IMR-90 (cell line): ENCODE measurements around the gene EXOC6B. TPM values are rescaled to one million over a fixed set of nuclear protein-coding genes. Genes with fewer than 3 reads are reported as not detected.

Experiments used
- ATAC-seq: fragments of 200-7000 bp; cut with Tn5 transposase; 2 replicates; pipeline ENCODE4 v1.9.1; 2020; ENCODE audit warnings: low read depth, mild to moderate bottlenecking, moderate library complexity
- BruUV-seq: library from RNA; stranded (reverse); fragments of 400-500 nt; replicated peaks from 2 replicates; lab custom pipeline; 2021; lab: Mats Ljungman, UMichigan
- CTCF ChIA-PET: fragments of 300-600 bp; formaldehyde crosslinking; extraction: SDS; loops from one replicate; lab custom pipeline; 2021; ENCODE audit warnings: antibody characterized with exemption; lab: Yijun Ruan, JAX
- POLR2A ChIA-PET: fragments of 300-600 bp; sonication (Branson Sonifier 250); formaldehyde crosslinking; loops from one replicate; lab custom pipeline; 2022; ENCODE audit warnings: antibody characterized with exemption; ENCODE audit not compliant: unreplicated experiment; lab: Charles Lee
- DNase-seq: peaks from one replicate; pipeline ENCODE4 v3.0.0; 2013
- H2AFZ ChIP-seq: replicated peaks from 2 replicates; pipeline ENCODE3; 2013; ENCODE audit warnings: low read length, mild to moderate bottlenecking; ENCODE audit not compliant: poor library complexity
- H2AK5ac ChIP-seq: 2 replicates; pipeline ENCODE4 v1.6.1; 2013; ENCODE audit warnings: low read depth, low read length, inconsistent platforms
- H2AK9ac ChIP-seq: replicated peaks from 2 replicates; pipeline ENCODE3; 2013; ENCODE audit warnings: mild to moderate bottlenecking, low read depth, low read length, moderate library complexity; ENCODE audit not compliant: poor library complexity
- H2BK120ac ChIP-seq: 2 replicates; pipeline ENCODE4 v1.6.1; 2013; ENCODE audit warnings: low read depth, low read length, inconsistent platforms
- H2BK15ac ChIP-seq: 3 replicates; pipeline ENCODE4 v1.6.1; 2013; ENCODE audit warnings: low read depth, low read length, inconsistent platforms
- H2BK20ac ChIP-seq: 2 replicates; pipeline ENCODE4 v1.6.1; 2013; ENCODE audit warnings: low read depth, mild to moderate bottlenecking, inconsistent platforms, low read length, moderate library complexity
- H2BK5ac ChIP-seq: 2 replicates; pipeline ENCODE4 v1.6.1; 2013; ENCODE audit warnings: mild to moderate bottlenecking, low read depth, low read length, inconsistent platforms; ENCODE audit not compliant: poor library complexity, severe bottlenecking
- H3K14ac ChIP-seq: replicated peaks from 2 replicates; pipeline ENCODE4 v1.6.1; 2013; ENCODE audit warnings: low read depth, low read length, inconsistent platforms
- H3K18ac ChIP-seq: 2 replicates; pipeline ENCODE4 v1.6.1; 2013; ENCODE audit warnings: low read depth, low read length, control low read depth
- H3K23ac ChIP-seq: 2 replicates; pipeline ENCODE4 v1.6.1; 2013; ENCODE audit warnings: low read depth, low read length, inconsistent platforms
- H3K27ac ChIP-seq: 2 replicates; pipeline ENCODE4 v1.5.1; 2013; ENCODE audit warnings: mild to moderate bottlenecking, control low read depth, low read length; ENCODE audit not compliant: insufficient read depth
- H3K27me3 ChIP-seq: 2 replicates; pipeline ENCODE4 v1.6.1; 2013; ENCODE audit warnings: low read length; ENCODE audit not compliant: control insufficient read depth, insufficient read depth
- H3K36me3 ChIP-seq: 2 replicates; pipeline ENCODE4 v1.6.1; 2013; ENCODE audit warnings: low read length, mixed read lengths; ENCODE audit not compliant: control insufficient read depth, insufficient read depth
- H3K4ac ChIP-seq: 2 replicates; pipeline ENCODE4 v1.6.1; 2013; ENCODE audit warnings: low read depth, low read length, inconsistent platforms
- H3K4me1 ChIP-seq: 2 replicates; pipeline ENCODE4 v1.6.1; 2013; ENCODE audit warnings: low read length, mixed read lengths; ENCODE audit not compliant: control insufficient read depth, insufficient read depth
- H3K4me2 ChIP-seq: 2 replicates; pipeline ENCODE4 v1.6.1; 2013; ENCODE audit warnings: low read depth, mild to moderate bottlenecking, control low read depth, low read length, moderate library complexity
- H3K4me3 ChIP-seq: 2 replicates; pipeline ENCODE4 v1.5.1; 2013; ENCODE audit warnings: low read depth, mild to moderate bottlenecking, control low read depth, low read length, moderate library complexity; ENCODE audit not compliant: insufficient read depth
- H3K56ac ChIP-seq: 2 replicates; pipeline ENCODE4 v1.6.1; 2013; ENCODE audit warnings: low read length, inconsistent platforms; ENCODE audit not compliant: insufficient read depth; ENCODE audit errors: extremely low read depth
- H3K79me1 ChIP-seq, 2 experiments: 2 replicates each; pipeline ENCODE4 v1.6.1; 2013; ENCODE audit warnings: low read length in 2 of 2, inconsistent platforms in 1 of 2, low read depth in 1 of 2
- H3K9ac ChIP-seq: 2 replicates; pipeline ENCODE4 v1.6.1; 2013; ENCODE audit warnings: low read depth, low read length, control low read depth
- H3K9me1 ChIP-seq: 2 replicates; pipeline ENCODE4 v1.6.1; 2013; ENCODE audit warnings: low read length, inconsistent platforms; ENCODE audit not compliant: insufficient read depth
- H3K9me3 ChIP-seq: 2 replicates; pipeline ENCODE4 v1.6.1; 2013; ENCODE audit warnings: low read length; ENCODE audit not compliant: control insufficient read depth, insufficient read depth
- H4K20me1 ChIP-seq: 2 replicates; pipeline ENCODE4 v1.6.1; 2013; ENCODE audit warnings: low read length, inconsistent platforms; ENCODE audit not compliant: insufficient read depth
- H4K5ac ChIP-seq: 2 replicates; pipeline ENCODE4 v1.6.1; 2013; ENCODE audit warnings: mild to moderate bottlenecking, low read depth, low read length, control low read depth
- H4K8ac ChIP-seq, 2 experiments: 2 replicates each; pipeline ENCODE4 v1.6.1; 2013; ENCODE audit warnings: low read depth in 2 of 2, low read length in 2 of 2, control low read depth in 1 of 2, inconsistent platforms in 1 of 2
- H4K91ac ChIP-seq: 2 replicates; pipeline ENCODE4 v1.6.1; 2013; ENCODE audit warnings: low read depth, low read length, inconsistent platforms; ENCODE audit not compliant: insufficient read depth
- BHLHE40 ChIP-seq: fragments of 150-350 bp; IDR thresholded peaks from 2 replicates; pipeline ENCODE4 v1.6.1; 2016; ENCODE audit warnings: mild to moderate bottlenecking, low read depth, low read length
- CEBPB ChIP-seq: IDR thresholded peaks from 2 replicates; pipeline ENCODE4 v1.6.1; 2012; ENCODE audit warnings: low read depth, low read length, improper control_type of control experiment
- CHD1 ChIP-seq: IDR thresholded peaks from 2 replicates; pipeline ENCODE4 v1.6.1; 2012; ENCODE audit warnings: low read depth, low read length, improper control_type of control experiment
- FOS ChIP-seq: fragments of 150-350 bp; IDR thresholded peaks from 2 replicates; pipeline ENCODE4 v1.6.1; 2016; ENCODE audit warnings: low read depth, low read length
- MAZ ChIP-seq: IDR thresholded peaks from 2 replicates; pipeline ENCODE4 v1.6.1; 2012; ENCODE audit warnings: low read depth, mild to moderate bottlenecking, low read length, improper control_type of control experiment, moderate library complexity, borderline replicate concordance
- MXI1 ChIP-seq: IDR thresholded peaks from 2 replicates; pipeline ENCODE4 v1.6.1; 2012; ENCODE audit warnings: low read depth, mild to moderate bottlenecking, low read length, moderate library complexity, borderline replicate concordance
- NFE2L2 ChIP-seq: fragments of 150-350 bp; IDR thresholded peaks from 2 replicates; pipeline ENCODE4 v1.6.1; 2016; ENCODE audit warnings: low read depth, mild to moderate bottlenecking, low read length
- POLR2A ChIP-seq: IDR thresholded peaks from 2 replicates; pipeline ENCODE4 v1.6.1; 2012; ENCODE audit warnings: mild to moderate bottlenecking, low read depth, low read length
- RAD21 ChIP-seq: IDR thresholded peaks from 2 replicates; pipeline ENCODE4 v1.6.1; 2012; ENCODE audit warnings: low read length, improper control_type of control experiment
- RCOR1 ChIP-seq: IDR thresholded peaks from 2 replicates; pipeline ENCODE4 v1.6.1; 2012; ENCODE audit warnings: mild to moderate bottlenecking, low read length, improper control_type of control experiment; ENCODE audit not compliant: insufficient replicate concordance
- RFX5 ChIP-seq: IDR thresholded peaks from 2 replicates; pipeline ENCODE4 v1.8.0; 2012; ENCODE audit warnings: low read depth, mild to moderate bottlenecking, low read length, moderate library complexity
- SMC3 ChIP-seq: fragments of 150-350 bp; IDR thresholded peaks from 2 replicates; pipeline ENCODE4 v1.6.1; 2016; ENCODE audit warnings: low read depth, mild to moderate bottlenecking, antibody characterized with exemption, low read length, moderate library complexity
- WGBS, 2 experiments: methylation state at CpG; one replicate each; pipeline versions ENCODE4 v1.1.5 to v1.1.7; 2013; ENCODE audit warnings: missing lambda C conversion rate in 2 of 2; ENCODE audit not compliant: insufficient read length in 1 of 2; ENCODE audit errors: extremely low coverage in 2 of 2; 5-methylcytosine and 5-hydroxymethylcytosine counted together
- dilution Hi-C: fragments of 300-500 bp; cut with HindIII; formaldehyde crosslinking; loops from one replicate; pipeline ENCODE4 v1.14.3; 2018; ENCODE audit warnings: low sequenced_read_pairs; ENCODE audit not compliant: unreplicated experiment
- in situ Hi-C: fragments of 300-500 bp; cut with MboI; formaldehyde crosslinking; loops from 3 replicates; pipeline ENCODE4 v1.14.3; 2019; ENCODE audit warnings: low sequenced_read_pairs, inconsistent platforms, mixed read lengths
- intact Hi-C: fragments of 100-400 bp; cut with micrococcal nuclease; formaldehyde crosslinking; loops from 2 replicates; pipeline ENCODE4 v1.10.0; 2022
- polyA plus RNA-seq, 3 experiments: library from polyadenylated mRNA; depleted of rRNA; stranded (reverse); fragments of >200 nt; gene quantifications; 2 replicates each; pipeline ENCODE4 v1.2.3, GENCODE V29; 2012; ENCODE audit warnings: low replicate concordance in 1 of 3
- total RNA-seq: library from RNA; depleted of rRNA; stranded (reverse); fragments of >200 nt; gene quantifications from 2 replicates; pipeline ENCODE4 v1.2.3, GENCODE V29; 2012
- TF ChIP-seq, protein P1 (sequence below): conservative IDR thresholded peaks from 2 replicates; pipeline ENCODE4 v1.5.1; 2012; ENCODE audit warnings: mild to moderate bottlenecking, low read depth, low read length, improper control_type of control experiment
- TF ChIP-seq, protein P2 (sequence below): fragments of 150-350 bp; IDR thresholded peaks from 2 replicates; pipeline ENCODE4 v1.6.1; 2016; ENCODE audit warnings: low read depth, mild to moderate bottlenecking, low read length, moderate library complexity, borderline replicate concordance
- TF ChIP-seq, protein P3 (sequence below): fragments of 150-350 bp; IDR thresholded peaks from 2 replicates; pipeline ENCODE4 v1.6.1; 2017; ENCODE audit warnings: mild to moderate bottlenecking, antibody characterized with exemption, low read length, low read depth

Gene EXOC6B
- total and polyA plus RNA-seq, 2 of the 4 experiments (the other 2 are of a cell fraction): 10.2 to 29.4 TPM

DNA sequence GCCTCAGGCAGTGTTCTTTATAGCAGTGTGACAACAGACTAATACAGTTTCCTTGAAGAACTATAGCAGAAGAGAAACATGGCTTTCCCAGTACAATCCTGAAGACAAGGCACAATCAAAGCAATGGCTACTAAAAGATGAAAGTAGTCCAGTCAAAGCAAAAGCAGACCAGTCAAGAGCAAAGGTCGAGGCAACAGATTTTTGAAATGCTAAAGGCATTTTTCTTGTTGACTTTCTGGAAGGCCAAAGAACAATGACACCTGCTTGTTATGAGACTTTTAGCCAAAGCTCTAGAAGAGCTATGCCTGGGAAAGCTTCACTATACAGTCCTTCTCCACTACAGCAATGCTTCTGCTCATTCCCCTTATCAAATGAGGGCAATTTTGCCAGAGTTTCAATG lies 269.9 kb downstream of the EXOC6B start:
- no peak for ATAC-seq
- CTCF ChIA-PET: no interaction called here

More for the DNA sequence above, 269.9 kb downstream of the EXOC6B start:
- H2BK15ac ChIP-seq: no peak overlapping the region
- H4K91ac ChIP-seq: no peak overlapping the region
- H3K4me2 ChIP-seq: no peak overlapping the region
- H4K5ac ChIP-seq: no peak overlapping the region
- H3K4ac ChIP-seq: no peak overlapping the region
- no peak overlapping the region for H2AK9ac ChIP-seq
- no peak overlapping the region for H3K27ac ChIP-seq
- no TSS peak for BruUV-seq
- no peak overlapping the region for H3K4me3 ChIP-seq
- no peak overlapping the region for H3K56ac ChIP-seq
- no peaks in the 10 kb centered on the region for H3K9me1 ChIP-seq
- H3K18ac ChIP-seq: no peak overlapping the region
- H3K9ac ChIP-seq: no peak overlapping the region
- H3K4me1 ChIP-seq: no peaks in the 10 kb centered on the region
- no peak for DNase-seq
- no peak overlapping the region for H2AK5ac ChIP-seq
- dilution Hi-C loops: no loop called here
- 0 out of 2 replicates have a peak, but pooled peaks cover 2% of the 10 kb centered on the region for H3K9me3 ChIP-seq
- no peaks in the 10 kb centered on the region for H4K20me1 ChIP-seq
- intact Hi-C loops: no loop called here
- H2BK5ac ChIP-seq: no peak overlapping the region
- no peak overlapping the region for H4K8ac ChIP-seq
- TF ChIP-seq RFX5: no peak
- TF ChIP-seq RCOR1: no peak
- TF ChIP-seq, protein P1, sequence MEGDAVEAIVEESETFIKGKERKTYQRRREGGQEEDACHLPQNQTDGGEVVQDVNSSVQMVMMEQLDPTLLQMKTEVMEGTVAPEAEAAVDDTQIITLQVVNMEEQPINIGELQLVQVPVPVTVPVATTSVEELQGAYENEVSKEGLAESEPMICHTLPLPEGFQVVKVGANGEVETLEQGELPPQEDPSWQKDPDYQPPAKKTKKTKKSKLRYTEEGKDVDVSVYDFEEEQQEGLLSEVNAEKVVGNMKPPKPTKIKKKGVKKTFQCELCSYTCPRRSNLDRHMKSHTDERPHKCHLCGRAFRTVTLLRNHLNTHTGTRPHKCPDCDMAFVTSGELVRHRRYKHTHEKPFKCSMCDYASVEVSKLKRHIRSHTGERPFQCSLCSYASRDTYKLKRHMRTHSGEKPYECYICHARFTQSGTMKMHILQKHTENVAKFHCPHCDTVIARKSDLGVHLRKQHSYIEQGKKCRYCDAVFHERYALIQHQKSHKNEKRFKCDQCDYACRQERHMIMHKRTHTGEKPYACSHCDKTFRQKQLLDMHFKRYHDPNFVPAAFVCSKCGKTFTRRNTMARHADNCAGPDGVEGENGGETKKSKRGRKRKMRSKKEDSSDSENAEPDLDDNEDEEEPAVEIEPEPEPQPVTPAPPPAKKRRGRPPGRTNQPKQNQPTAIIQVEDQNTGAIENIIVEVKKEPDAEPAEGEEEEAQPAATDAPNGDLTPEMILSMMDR: no peak
- TF ChIP-seq BHLHE40: no peak
- TF ChIP-seq, protein P2, sequence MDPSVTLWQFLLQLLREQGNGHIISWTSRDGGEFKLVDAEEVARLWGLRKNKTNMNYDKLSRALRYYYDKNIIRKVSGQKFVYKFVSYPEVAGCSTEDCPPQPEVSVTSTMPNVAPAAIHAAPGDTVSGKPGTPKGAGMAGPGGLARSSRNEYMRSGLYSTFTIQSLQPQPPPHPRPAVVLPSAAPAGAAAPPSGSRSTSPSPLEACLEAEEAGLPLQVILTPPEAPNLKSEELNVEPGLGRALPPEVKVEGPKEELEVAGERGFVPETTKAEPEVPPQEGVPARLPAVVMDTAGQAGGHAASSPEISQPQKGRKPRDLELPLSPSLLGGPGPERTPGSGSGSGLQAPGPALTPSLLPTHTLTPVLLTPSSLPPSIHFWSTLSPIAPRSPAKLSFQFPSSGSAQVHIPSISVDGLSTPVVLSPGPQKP: no peak
- no peak for TF ChIP-seq CEBPB
- no peak for TF ChIP-seq MAZ
- TF ChIP-seq SMC3: no peak
- no peak for TF ChIP-seq FOS
- TF ChIP-seq POLR2A: no peak
- TF ChIP-seq, protein P3, sequence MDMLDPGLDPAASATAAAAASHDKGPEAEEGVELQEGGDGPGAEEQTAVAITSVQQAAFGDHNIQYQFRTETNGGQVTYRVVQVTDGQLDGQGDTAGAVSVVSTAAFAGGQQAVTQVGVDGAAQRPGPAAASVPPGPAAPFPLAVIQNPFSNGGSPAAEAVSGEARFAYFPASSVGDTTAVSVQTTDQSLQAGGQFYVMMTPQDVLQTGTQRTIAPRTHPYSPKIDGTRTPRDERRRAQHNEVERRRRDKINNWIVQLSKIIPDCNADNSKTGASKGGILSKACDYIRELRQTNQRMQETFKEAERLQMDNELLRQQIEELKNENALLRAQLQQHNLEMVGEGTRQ: no peak
- TF ChIP-seq MXI1: no peak
- no peak for TF ChIP-seq NFE2L2
- TF ChIP-seq RAD21: no peak
- TF ChIP-seq CHD1: no peak
- no peak overlapping the region for H2AFZ ChIP-seq
- 0 out of 2 replicates have a peak, but pooled peaks cover 1% of the 10 kb centered on the region for H3K36me3 ChIP-seq
- H3K27me3 ChIP-seq: no peaks in the 10 kb centered on the region
- no peak overlapping the region for H2BK20ac ChIP-seq
- H2BK120ac ChIP-seq: no peak overlapping the region
- WGBS, 2 experiments: no CpG with 5 or more reads among the region's 1 CpG
- in situ Hi-C loops: no loop called here
- H3K23ac ChIP-seq: no peak overlapping the region
- POLR2A ChIA-PET: no interaction called here
- no peaks in the 10 kb centered on the region for H3K79me1 ChIP-seq
- no peak overlapping the region for H3K14ac ChIP-seq
